ENCODE data around the gene CLEC2L. TPM values are rescaled to one million over a fixed set of nuclear protein-coding genes. Genes with fewer than 3 reads are reported as not detected.

Gene CLEC2L
- not detected for total RNA-seq

- peak; percentile 44 for ATAC-seq
Measured at GRCh38 chr7:139523199-139523941, at the start of gene CLEC2L. CLEC2L (plus strand) TSS chr7:139523685; CDS start chr7:139523928, 243 bp downstream.

GRCh38 chr7:139476139-139476538 is 47.3 kb upstream of the CLEC2L start:
- no peak for ATAC-seq

GRCh38 chr7:139476891-139477290 is 46.6 kb upstream of the CLEC2L start:
- ATAC-seq, result no peak

- ATAC-seq, result no peak
Measured at GRCh38 chr7:139479620-139480019, 43.9 kb upstream of the CLEC2L start.

GRCh38 chr7:139481364-139481763 is 42.1 kb upstream of the CLEC2L start:
- ATAC-seq, result no peak

- ATAC-seq, result no peak
Measured at GRCh38 chr7:139482122-139482521, 41.4 kb upstream of the CLEC2L start.

- peak; percentile 61 for ATAC-seq
Measured at GRCh38 chr7:139482662-139483466, 40.6 kb upstream of the CLEC2L start.

- ATAC-seq, result no peak
Measured at GRCh38 chr7:139487366-139488080, 36.0 kb upstream of the CLEC2L start.

GRCh38 chr7:139488810-139489209 is 34.7 kb upstream of the CLEC2L start:
- ATAC-seq, result no peak

- peak; percentile 78 for ATAC-seq
Measured at GRCh38 chr7:139490130-139490529, 33.4 kb upstream of the CLEC2L start.

GRCh38 chr7:139492293-139492692 is 31.2 kb upstream of the CLEC2L start:
- no peak for ATAC-seq

- ATAC-seq, result no peak
Measured at GRCh38 chr7:139494835-139495579, 28.5 kb upstream of the CLEC2L start.

GRCh38 chr7:139495580-139496125 is 27.8 kb upstream of the CLEC2L start:
- no peak for ATAC-seq

- no peak for ATAC-seq
Measured at GRCh38 chr7:139496528-139496927, 27.0 kb upstream of the CLEC2L start.

GRCh38 chr7:139500770-139501138 is 22.7 kb upstream of the CLEC2L start:
- no peak for ATAC-seq

- ATAC-seq, result no peak
Measured at GRCh38 chr7:139502226-139502625, 21.3 kb upstream of the CLEC2L start.

- no peak for ATAC-seq
Measured at GRCh38 chr7:139505563-139505962, 17.9 kb upstream of the CLEC2L start.

- no peak for ATAC-seq
Measured at GRCh38 chr7:139509535-139509934, 13.9 kb upstream of the CLEC2L start.

GRCh38 chr7:139511315-139511714 is 12.2 kb upstream of the CLEC2L start:
- no peak for ATAC-seq

- no peak for ATAC-seq
Measured at GRCh38 chr7:139515266-139515665, 8.2 kb upstream of the CLEC2L start.

GRCh38 chr7:139521439-139521838 is 2.0 kb upstream of the CLEC2L start:
- ATAC-seq, result no peak

GRCh38 chr7:139522830-139523198 is 671 bp upstream of the CLEC2L start:
- no peak for ATAC-seq

Measured in esophagus mucosa (tissue), 1 donor.